Putamen (tissue), 1 donor: ENCODE measurements around the gene RNF207.

Experiments
- DNase-seq: peaks from one replicate; pipeline ENCODE4 v3.0.0-alpha.2; 2016; ENCODE audit warnings: low spot score

Gene RNF207

GRCh38 chr1:6269720-6270400 is 63.9 kb downstream of the RNF207 start:
- DNase-seq: no peak

DNA sequence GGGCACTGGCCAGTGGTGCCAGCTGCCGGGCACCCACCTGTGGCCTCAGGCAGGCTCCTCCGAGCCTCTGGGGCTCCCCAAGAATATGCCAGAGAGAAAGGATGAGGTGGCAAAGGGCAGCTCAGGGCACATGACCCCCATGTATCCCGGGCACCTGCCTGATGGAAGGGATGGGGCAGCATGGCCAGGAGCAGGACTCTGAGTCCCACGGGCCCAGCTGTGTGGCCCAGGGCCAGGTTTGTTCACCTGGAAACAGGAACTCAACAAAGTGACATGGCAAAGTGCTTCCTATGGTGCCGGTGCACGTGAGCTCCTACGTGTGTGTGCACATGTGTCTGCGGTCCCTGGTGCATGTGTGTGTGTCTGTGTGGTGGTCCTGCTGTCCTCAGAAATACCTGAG is 64.5 kb downstream of the RNF207 start:
- DNase-seq: no peak
